ENCODE measurements around the gene C1orf94.

Gene C1orf94

DNA sequence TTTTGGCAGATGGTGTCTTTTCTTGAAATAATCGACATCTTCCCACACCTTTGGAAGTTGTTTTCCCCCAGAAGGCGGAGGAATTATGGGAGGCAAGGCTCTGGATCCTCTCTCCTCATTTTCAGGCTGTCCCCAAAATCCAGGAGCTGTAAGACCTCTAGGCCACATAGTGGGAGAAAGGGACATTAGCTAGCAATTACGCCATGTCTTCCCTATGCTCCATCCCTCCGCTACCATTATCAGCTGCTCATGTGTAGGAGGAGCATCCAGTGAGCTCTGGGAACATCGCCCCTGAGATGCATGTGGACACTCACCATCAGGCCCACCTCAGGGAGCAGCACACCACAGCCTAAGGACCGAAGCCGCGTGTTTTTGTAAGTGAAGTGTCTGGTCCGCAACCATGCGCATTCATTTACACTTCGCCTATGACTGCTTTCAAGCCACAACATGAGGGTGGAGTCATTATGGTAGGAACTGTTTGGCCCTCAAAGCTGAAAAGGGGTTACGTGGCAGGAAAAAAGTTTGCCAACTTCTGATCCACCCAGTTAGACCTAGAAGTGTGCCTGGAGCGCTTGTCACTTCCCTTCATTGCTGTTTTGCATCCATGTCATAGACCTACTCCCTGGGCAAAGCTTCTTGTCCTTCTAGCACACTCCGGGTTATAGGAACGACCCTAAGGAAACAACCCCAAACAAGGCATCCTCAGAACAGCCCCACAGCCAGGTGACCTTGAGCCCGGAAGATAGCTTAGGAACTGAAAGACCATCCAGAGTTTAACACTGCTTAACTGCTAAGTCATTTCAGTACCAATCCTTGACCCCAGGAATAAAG lies 85.5 kb downstream of the C1orf94 start:
- DNase-seq, result no peak

DNA sequence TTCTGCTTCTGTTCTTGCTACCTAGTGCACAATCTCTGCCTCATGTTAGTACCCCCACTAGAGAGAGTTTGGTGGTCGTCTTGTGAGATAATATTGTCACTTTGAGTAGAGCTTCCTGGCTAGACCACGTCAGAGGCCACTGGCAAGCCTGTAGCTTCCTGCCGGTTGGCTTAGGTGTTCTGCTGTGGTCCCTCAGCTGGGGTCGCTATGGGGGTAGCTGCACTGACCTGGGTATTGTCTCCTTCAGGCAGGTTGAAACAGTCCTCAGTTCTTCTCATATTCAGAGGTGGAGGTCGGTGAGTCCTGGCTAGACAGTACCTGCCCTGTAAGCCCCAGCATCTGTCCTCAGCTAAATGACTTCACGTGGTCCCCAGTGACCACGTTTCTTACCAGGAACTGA lies 86.2 kb downstream of the C1orf94 start:
- no peak for DNase-seq

DNA sequence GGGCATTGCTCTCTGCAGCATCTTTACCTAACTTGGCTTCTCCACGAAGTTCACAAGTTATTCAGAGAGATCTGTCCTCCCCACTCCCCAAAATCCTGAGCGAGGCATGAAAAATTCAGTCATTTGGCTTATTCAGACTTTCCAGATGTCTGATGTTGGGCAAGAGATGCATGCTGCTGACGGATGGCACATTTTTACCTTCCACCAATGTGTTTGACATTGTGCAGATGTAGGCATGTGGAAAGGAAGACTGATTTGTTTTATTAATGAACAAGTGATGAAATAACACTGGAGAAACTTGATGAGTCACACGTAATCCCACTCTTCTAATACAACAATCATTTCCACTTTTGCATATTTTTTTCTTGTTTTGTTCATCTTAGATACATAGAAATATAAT lies 86.7 kb downstream of the C1orf94 start:
- no peak for DNase-seq

GRCh38 chr1:34265396-34265795 lies 88.7 kb downstream of the C1orf94 start:
- DNase-seq, result no peak

DNA sequence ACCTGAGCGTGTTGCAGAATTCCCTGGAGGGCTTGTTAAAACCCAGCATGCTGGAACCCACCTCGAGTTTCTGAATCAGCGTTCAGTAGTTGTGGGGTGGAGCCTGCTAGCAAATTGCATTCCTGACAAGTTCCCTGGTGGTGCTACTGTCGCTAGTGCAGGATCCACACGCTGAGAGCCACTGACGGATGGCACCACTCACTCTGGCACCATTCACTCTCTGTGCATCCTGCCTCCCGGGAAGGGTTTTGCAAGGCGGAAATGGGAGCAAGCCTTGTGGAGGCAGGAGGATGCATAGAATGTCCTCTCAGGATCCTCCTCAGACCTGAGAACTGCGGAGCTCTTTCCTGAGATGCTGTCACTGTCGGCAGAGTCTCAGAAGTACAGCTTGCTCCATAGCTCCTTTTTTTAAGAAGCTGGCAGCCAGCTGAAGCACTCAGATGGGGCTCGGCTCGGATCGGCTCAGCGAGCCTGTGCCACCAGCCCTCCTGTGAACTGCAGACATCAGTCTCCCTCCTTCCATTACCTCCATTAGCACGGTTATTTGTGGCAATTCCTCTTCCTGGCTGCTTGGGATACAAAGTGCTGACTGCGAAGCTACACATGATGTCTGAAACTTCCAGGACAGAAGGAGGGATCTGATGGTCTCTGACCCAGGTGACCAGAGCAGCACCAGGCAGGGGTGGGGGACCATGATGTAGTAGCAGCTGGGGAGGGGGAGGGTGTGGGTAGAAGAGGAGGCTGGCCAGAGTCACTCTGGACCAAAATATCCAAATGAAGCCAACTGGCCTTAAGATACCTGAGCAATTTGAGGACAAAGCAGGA lies 89.6 kb downstream of the C1orf94 start:
- no peak for DNase-seq

DNA sequence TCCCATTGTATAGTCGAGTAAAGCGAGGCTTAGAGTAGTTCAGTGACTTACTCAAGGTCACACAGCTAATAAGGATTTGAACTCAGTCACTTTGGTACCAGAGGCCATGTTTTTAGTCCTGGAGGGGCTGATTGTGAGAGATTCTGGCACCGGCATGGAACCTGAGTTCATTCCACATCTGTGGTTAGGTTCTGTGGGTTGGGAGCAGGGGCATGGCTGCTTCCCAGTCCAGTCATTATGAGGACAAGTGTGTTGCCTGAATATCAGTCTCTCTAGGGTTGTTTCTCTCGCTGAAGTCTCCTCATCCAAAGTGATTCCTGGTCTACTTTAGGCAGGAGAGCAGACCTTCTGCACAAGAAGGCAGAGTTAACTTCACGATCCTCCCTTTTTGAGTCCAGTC lies 90.6 kb downstream of the C1orf94 start:
- no peak for DNase-seq

DNA sequence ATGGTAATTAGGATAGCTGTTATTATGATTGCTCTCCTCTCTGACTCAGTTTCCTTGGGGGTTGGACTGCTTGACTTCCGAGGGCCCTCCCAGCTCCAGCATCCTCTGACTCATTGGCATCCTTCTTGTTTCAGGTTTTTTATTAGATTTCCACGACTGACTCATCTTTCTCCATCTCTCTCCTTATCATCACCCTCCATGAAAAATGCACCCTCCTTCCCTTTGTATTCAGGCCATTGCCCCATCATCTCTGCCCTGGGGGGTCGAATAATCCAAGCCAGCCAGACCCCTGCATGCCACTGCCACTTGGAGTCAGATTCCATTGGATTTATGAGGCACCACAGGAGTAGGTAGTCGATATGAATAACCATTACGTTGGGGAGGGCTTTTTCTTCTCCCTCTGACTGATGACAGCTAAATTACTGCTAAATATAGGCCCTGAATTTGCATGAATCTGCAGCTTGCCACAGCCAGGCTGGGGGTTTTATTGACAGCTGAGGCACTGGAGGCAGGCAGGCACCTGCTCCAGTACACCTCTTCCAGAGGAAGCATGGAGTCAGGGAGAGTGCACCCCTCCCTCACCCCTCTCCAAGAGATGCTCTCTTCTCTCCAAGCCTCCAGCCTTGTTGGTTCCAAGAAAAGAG lies 91.7 kb downstream of the C1orf94 start:
- no peak for DNase-seq

Data from stimulated activated CD4-positive, alpha-beta T cell treated with anti-CD3 and anti-CD28 coated beads, Interleukin-4, amount 100 ng/mL, for 24 hours (primary cell).